IPS-18c (cell line): ENCODE data around the gene BCAN.

ENCODE experiments used
- H3K4me3 ChIP-seq: 2 replicates; pipeline ENCODE4 v1.7.0; 2013; ENCODE audit warnings: low read depth, mild to moderate bottlenecking, low read length, moderate library complexity; ENCODE audit not compliant: insufficient read depth
- H3K9me3 ChIP-seq: one replicate; pipeline ENCODE4 v1.6.1; 2013; ENCODE audit warnings: mild to moderate bottlenecking, low read length, moderate library complexity; ENCODE audit not compliant: control insufficient read depth, insufficient read depth

The BCAN gene

DNA sequence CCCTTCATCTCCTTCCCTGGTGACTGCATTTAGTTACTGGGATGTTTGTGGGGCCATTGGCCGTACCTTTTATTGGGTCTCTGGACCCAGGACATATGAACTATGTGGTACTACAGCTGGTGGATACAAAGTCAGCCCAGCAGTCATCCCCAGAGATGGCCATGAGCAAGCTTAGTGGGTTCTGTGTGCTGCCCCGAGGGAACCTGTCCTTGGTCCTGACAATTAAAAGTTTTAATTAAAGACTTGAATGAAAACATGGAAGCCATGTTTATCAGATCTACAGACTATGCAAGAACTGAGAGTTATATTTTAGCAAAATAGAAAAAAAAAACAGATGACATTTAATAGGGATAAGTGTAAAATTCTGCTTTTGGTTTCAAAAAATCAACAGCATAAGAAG is 38.1 kb downstream of the BCAN start:
- no peaks in the 10 kb centered on the region for H3K9me3 ChIP-seq
- H3K4me3 ChIP-seq, result no peak overlapping the region

GRCh38 chr1:156681196-156681960 is 39.5 kb downstream of the BCAN start:
- Histone ChIP-seq H3K9me3 (no peaks in the 10 kb centered on the region), H3K4me3 (no peak overlapping the region)

DNA sequence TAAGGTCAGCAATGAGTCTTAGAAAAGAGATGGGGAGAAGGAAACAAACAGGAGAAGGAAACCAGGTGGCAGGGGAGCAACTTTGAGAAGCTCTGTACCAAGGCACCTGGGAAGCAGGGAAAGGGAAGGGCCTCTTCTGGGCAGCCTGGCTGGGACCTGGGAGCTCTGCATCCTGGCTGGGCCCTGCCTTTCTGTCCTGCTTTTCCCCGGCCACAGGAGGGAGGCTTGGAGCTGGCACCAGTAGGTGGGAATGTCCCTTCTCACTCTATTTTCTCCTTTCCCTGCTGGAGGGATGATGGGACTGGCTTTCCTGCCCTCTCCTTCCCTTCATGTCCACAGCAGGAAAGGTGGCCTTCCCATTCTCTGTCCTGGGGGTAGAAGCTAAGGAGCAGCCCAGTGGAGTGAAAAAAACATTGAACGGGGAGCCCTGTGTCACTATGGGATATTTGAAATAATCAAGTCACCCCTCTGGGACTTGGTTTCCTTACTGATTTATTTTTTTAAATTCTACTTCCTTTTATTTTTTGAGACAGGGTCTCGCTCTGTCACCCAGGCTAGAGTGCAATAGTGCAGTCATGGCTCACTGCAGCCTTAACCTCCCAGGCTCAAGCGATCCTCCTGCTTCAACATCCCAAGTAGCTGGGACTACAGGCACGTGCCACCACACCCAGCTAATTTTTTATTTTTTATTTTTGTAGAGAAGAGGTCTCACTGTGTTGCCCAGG is 40.4 kb downstream of the BCAN start:
- Histone ChIP-seq H3K9me3 (no peaks in the 10 kb centered on the region), H3K4me3 (no peak overlapping the region)

- Histone ChIP-seq H3K4me3 (no peak overlapping the region), H3K9me3 (no peaks in the 10 kb centered on the region)
Measured at GRCh38 chr1:156684227-156684782, 42.4 kb downstream of the BCAN start.

- Histone ChIP-seq H3K9me3 (no peaks in the 10 kb centered on the region), H3K4me3 (peak overlapping the region; percentile 40; the same call in 1 of the 2 replicates)
Measured at GRCh38 chr1:156689035-156689952, 47.4 kb downstream of the BCAN start.

DNA sequence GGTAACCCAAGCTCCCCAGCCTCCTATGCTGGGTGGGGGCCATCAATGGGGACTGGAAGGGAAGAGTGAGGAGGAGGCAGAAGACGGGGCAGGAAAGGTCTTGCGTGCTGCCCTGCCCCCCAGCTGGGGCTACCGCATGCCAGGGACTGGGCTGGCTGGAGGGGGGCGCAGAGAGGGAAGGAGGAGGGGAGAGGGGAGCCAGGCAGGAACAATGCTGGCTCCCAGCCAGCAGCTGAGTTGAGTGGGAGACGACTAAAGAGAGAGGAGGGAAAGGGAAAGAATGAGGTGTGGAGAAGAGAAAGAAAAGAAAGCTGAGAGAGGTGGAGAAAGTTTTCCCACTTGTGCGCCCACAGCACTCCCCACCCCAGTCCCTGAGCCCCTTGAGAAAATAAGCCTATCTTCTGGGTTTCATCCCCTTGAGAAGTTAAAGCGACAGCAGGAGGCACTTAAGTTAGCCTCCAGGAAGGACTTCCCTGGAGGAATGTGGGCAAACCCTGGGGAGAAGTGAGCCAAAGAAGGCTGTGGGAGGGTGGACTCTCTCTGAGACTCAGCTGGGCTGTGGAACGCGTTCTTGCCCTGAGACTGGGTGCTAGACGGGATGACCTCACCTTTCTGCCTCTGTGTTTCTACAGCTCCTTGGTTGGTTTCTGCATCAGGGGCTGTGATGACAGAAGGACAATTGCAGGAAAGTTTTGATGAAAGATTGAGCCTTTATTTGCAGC is 48.2 kb downstream of the BCAN start:
- peak overlapping the region; percentile 40; the same call in 1 of the 2 replicates for H3K4me3 ChIP-seq

GRCh38 chr1:156690675-156691036 is 48.7 kb downstream of the BCAN start:
- peak overlapping the region; percentile 40; the same call in 1 of the 2 replicates for H3K4me3 ChIP-seq

More for the DNA sequence above, 48.2 kb downstream of the BCAN start:
- no peaks in the 10 kb centered on the region for H3K9me3 ChIP-seq

GRCh38 chr1:156691191-156691590 is 49.3 kb downstream of the BCAN start:
- H3K9me3 ChIP-seq, result no peaks in the 10 kb centered on the region
- peak overlapping the region; percentile 40; the same call in 1 of the 2 replicates for H3K4me3 ChIP-seq

More at GRCh38 chr1:156690675-156691036, 48.7 kb downstream of the BCAN start:
- H3K9me3 ChIP-seq, result no peaks in the 10 kb centered on the region

GRCh38 chr1:156691665-156692440 is 49.9 kb downstream of the BCAN start:
- Histone ChIP-seq H3K4me3 (peak overlapping the region; percentile 9), H3K9me3 (no peaks in the 10 kb centered on the region)

DNA sequence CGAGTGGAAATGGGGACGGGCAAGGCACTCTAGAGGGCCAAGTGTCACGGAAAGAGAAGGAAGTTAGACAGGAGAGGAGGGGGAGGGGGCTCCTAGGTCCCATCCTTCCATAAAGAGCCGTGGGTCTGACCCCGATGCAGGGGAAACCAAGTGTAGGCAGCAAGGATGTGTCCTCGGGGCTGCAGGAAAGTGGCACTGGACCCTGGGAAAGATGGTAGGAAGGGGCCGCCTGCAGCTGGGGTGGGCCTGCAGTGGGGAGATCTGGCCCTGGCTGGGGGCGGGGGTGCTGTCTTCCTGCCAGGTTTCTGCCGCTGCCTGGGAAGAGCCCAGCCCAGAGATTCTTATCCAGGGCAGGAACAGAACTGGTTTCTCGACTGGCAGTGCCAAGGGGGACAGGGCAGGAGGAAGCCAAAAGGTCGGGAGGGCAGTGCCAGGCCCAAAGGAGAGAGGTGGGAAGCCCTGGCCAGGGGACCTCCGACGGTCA is 50.6 kb downstream of the BCAN start:
- H3K4me3 ChIP-seq, result peak overlapping the region; percentile 9
- no peaks in the 10 kb centered on the region for H3K9me3 ChIP-seq

DNA sequence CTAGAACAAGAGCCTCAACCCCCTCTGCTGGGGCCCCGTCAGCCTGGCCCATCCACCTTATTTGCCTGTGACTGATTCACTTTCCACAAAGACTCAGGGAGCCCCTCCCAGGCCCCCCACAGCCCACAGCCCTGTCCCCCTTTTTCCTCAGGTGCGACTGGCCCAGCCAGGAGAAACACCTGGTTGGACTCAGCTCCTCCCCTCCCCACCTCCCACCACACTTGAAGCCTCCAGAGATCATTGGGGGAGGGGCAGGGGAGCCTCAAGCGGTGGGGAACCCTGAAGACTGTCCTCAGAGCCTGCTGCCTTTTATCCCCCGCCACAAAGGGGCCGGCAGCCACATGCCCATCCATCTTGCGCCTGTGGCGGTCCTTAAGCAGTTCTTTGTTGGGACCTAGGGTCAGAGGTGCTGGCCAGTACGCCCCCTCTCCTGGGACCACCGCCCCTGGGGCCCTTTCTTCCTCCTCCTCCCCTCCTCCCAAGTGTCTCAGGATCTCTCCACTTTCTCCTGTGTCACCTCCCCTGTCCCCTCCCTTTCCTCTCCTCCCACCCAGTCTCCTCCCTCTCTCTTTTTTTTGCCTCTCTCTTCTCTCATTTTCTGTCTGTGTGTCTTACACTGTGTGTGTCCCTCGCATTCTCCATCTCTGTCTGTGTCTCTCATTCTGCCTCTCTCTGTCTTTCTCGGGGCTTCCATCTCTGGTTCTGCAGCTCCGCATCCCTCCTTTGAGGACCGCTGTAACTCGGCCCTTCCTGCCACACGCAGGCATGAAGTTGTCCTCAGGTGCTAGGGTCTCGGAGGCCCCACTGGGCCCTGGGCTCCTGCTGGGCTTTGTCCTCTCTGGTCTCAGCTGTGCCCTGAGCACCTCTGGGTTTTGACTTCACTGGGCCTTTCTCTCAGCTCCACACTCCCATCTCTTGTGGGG is 51.3 kb downstream of the BCAN start:
- peak overlapping the region; percentile 34 for H3K4me3 ChIP-seq
- H3K9me3 ChIP-seq, result no peaks in the 10 kb centered on the region

DNA sequence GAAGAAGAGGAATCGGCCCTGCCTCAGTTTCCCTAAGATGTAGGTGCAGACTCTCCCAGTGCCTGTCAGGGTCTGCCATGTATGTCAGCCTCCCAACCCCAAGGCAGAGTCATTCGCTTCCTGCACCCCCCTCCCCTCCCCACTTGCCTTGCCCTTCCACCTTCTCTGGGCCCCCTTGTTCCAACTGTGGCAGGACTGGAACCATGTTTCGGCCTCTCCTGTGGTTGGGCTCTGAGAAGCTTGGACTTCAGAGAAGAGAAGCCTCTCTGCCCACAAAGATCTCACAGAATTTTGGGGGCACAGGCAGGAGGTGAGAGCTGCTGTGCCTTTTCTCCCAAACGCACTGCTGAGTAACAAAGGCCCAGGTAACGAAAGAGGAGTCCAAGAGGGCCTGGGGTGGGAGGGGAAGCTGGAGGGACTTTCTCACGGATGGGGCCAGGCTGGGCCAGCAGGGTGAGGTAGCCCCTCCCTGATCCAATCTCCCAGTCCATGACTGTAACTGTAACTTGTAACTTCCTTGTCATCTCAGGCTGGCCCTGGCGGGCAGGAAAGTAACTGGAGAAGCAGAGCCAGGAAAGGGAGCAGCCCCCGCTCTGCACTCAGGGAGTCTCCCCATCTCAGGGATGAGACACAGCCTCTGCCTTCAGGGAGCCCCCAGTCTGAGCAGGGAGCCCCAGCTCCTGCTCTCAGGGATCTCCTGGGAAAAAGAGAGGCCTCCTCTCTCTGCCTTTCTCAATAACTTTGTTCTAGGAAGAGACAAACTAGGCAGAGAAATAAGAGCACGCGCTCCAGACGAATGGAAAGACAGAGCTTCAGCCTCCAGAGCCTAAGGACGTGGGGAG is 52.2 kb downstream of the BCAN start:
- Histone ChIP-seq H3K4me3 (0 out of 2 replicates have a peak overlapping the region, but pooled peaks have one; percentile 24), H3K9me3 (no peaks in the 10 kb centered on the region)

DNA sequence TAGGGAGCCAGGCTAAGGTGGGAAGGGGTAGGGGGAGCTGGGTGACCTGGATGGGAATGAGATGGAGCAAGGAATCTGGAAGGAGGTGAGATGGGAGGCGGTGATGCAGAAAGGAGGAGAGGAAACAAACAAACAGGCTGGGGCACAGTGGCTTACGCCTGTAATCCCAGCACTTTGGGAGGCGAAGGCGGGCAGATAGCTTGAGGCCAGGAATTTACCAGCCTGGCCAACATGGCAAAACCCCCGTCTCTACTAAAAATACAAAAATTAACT is 52.7 kb downstream of the BCAN start:
- Histone ChIP-seq H3K4me3 (no peak overlapping the region), H3K9me3 (no peaks in the 10 kb centered on the region)

GRCh38 chr1:156696755-156697154 is 54.8 kb downstream of the BCAN start:
- no peaks in the 10 kb centered on the region for H3K9me3 ChIP-seq
- H3K4me3 ChIP-seq, result no peak overlapping the region
